Activated naive CD8-positive, alpha-beta T cell treated with anti-CD3 and anti-CD28 coated beads, Interleukin-2, amount 10 ng/mL, durations not matched to agents 7 days and 5 days (primary cell): ENCODE data around the gene ADCK1. TPM values are rescaled to one million over a fixed set of nuclear protein-coding genes. Genes with fewer than 3 reads are reported as not detected.
"Not testable (repeated sequence)": the region's sequence is repeated elsewhere in the genome, so short reads cannot be mapped to it uniquely, and the experiment has no call there.

ENCODE experiments used
- ATAC-seq: fragments of 150-1000 bp; cut with Tn5 transposase; one replicate; pipeline ENCODE4 v1.10.0; 2021; ENCODE audit warnings: low read depth, moderate library complexity
- POLR2A ChIA-PET: fragments of 350-600 bp; sonication (Branson Sonifier 250); formaldehyde crosslinking; loops from one replicate; lab custom pipeline; 2021; ENCODE audit warnings: antibody characterized with exemption; lab: Charles Lee
- DNase-seq: peaks from one replicate; pipeline ENCODE4 v3.0.0; 2021
- H3K27ac Mint-ChIP-seq: one replicate; pipeline ENCODE4 v1.8.0; 2022; ENCODE audit warnings: mild to moderate bottlenecking, mixed read lengths
- H3K27me3 Mint-ChIP-seq: one replicate; pipeline ENCODE4 v1.8.0; 2022; ENCODE audit warnings: mild to moderate bottlenecking, moderate library complexity, mixed read lengths
- H3K36me3 Mint-ChIP-seq: one replicate; pipeline ENCODE4 v1.8.0; 2021; ENCODE audit warnings: mild to moderate bottlenecking, mixed read lengths
- H3K4me1 Mint-ChIP-seq: one replicate; pipeline ENCODE4 v1.8.0; 2021; ENCODE audit warnings: mixed read lengths
- H3K4me3 Mint-ChIP-seq: one replicate; pipeline ENCODE4 v1.8.0; 2022; ENCODE audit warnings: mild to moderate bottlenecking, moderate library complexity, mixed read lengths
- H3K9me3 Mint-ChIP-seq: one replicate; pipeline ENCODE4 v1.8.0; 2021; ENCODE audit warnings: mixed read lengths
- total RNA-seq, 2 experiments: library from RNA; stranded (reverse); gene quantifications; one replicate each; pipeline ENCODE4 v1.2.3, GENCODE V29; 2021

Gene ADCK1
- 1 to 10 TPM; 3.8 TPM for total RNA-seq

DNA sequence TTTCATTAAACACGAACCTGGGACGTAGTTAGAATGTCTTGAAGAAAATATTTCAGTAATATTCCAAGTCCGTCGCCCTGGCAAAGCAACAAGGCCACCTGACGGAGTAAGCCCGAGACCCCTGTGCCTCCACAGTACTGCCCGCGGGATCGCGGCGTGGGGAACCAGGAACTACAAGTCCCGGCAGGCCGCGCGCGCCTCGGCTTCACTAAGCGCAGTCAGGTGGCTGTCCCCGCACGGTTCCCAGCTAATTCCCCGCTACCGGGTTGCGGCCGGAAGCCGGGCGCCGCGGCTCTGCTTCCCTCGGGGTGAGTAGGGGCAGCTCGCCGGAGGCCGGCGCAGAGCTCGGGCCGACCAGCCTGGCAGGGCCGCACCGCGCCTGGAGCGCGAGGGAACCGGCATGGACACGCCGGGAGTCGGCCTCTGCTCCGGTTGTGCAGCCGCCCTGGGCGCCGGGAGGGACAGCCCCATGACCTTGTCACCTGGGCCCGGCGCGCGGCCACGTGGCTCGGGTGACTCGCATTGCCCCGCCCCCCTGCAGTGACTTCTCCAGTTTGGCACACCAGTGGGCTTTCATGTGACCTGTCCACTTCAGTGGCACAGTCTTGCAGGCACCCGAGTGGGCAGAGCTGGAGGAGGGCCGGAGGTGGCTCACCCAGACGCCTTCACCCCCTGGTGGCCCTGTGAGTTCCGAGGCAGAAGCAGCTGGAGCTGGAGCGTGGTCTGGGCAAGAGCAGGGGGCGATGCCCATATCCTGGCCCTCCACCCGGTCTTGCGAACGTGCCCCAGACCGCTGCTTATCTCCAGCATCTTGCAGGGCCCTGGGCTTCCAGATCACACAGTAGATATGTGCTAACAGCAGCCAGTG is at the start of gene ADCK1:
ADCK1 (plus strand) TSS at position 247 of the 868 bp plus-strand sequence. CDS start 18,870 bp downstream, outside the sequence.
- POLR2A ChIA-PET = interaction anchor here (1.1 to 1.4 kb wide), 3 partner anchors 9 to 40 kb away, joined by 3 to 6 read pairs (median 5); partner anchors contain the start of gene SNW1
- peak within 1 kb of the TSS; percentile 81 for H3K27ac Mint-ChIP-seq

DNA sequence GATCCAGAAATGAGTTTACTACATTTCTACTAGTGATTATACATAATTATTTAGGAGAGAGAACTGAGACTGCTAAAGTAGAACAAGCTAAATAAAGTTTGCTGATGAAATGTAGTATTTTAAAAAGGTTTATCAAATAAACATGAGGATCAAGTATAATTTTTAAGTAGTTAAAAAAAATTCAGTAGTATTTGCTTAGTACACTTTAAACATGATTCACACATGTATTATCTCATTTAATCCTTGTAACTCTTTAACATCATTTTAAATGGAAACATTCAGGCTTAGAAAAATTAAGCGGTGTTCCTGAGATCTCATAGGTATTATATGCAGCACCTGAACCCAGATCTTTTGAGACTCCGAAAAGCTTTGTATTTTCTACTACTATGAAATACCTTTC is 47.6 kb upstream of the ADCK1 start:
- Mint-ChIP-seq H3K4me3 (no peak overlapping the region), H3K4me1 (peaks cover 10% of the 10 kb centered on the region)
- POLR2A ChIA-PET = interaction anchor here (1.0 to 2.1 kb wide), 2 partner anchors 9 to 33 kb away, joined by 3 to 10 read pairs; partner anchors contain the start of gene SNW1

More for the DNA sequence above, at the start of gene ADCK1:
- H3K27me3 Mint-ChIP-seq = peaks cover 4% of the 10 kb centered on the region
- no peaks in the 10 kb centered on the region for H3K9me3 Mint-ChIP-seq
- peak within 1 kb of the TSS; percentile 85 for H3K4me3 Mint-ChIP-seq
- DNase-seq (peak; percentile 90), ATAC-seq (peak; percentile 90)
- peaks cover 11% of the 10 kb centered on the region for H3K4me1 Mint-ChIP-seq
- H3K36me3 Mint-ChIP-seq = no peaks in the 10 kb centered on the region

GRCh38 chr14:77752799-77753516 is 47.0 kb upstream of the ADCK1 start:
- ATAC-seq (no peak), DNase-seq (no peak)
- Mint-ChIP-seq H3K27ac (no peak overlapping the region), H3K4me1 (peaks cover 15% of the 10 kb centered on the region), H3K4me3 (no peak overlapping the region), H3K27me3 (no peaks in the 10 kb centered on the region), H3K9me3 (no peaks in the 10 kb centered on the region), H3K36me3 (peaks cover 42% of the 10 kb centered on the region)
- POLR2A ChIA-PET = interaction anchor here (1.0 to 2.1 kb wide), 2 partner anchors 8 to 34 kb away, joined by 3 to 10 read pairs; partner anchors contain the start of gene SNW1

More for the DNA sequence above, 47.6 kb upstream of the ADCK1 start:
- Mint-ChIP-seq H3K9me3 (no peaks in the 10 kb centered on the region), H3K36me3 (peaks cover 40% of the 10 kb centered on the region), H3K27ac (no peak overlapping the region), H3K27me3 (no peaks in the 10 kb centered on the region)
- DNase-seq = no peak
- ATAC-seq = no peak

DNA sequence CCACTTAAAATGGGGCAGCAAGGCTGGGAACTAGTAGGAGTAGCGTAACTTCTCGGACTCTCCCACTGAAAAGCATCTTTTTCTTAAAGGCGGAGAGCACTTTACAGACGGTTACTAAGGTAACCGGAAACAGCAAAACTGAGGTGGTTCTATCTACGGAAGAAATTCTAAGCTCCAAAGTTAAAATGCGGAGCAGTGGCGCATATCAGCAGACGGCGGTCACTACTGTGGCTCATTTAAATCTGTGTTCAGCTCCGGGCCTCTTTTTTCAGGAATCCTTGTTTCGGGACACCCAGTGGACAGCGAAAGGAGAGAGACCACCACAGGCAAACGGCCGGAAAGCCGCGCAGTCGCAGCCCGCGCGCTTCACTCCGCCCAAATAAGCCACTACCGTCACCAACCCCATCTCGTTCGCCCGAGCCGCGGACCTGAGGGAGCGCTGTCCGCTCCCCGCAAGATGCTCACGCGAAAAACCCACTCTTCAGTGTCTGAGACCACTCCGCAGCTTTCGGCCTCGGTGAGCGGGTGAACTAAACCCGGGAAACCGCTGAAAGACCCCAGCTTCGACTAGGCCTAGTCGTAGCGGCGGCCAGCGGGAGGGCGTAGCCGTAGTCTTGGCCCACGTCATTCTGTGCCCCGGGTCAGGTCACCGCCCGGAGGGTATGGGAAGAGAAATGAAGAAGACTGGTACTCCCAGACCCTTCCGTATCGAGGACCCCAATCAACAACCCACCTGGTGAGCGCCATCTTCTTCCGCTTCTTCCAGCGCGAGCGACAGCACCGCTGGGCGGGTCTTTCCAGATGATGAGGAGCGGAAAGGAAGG is 39.3 kb upstream of the ADCK1 start, which contains the start of gene SNW1:
SNW1 (minus strand) TSS at position 776 of the 824 bp plus-strand sequence; CDS start at position 747, 29 bp downstream.
- no peaks in the 10 kb centered on the region for H3K9me3 Mint-ChIP-seq
- ATAC-seq = peak; percentile 93
- DNase-seq = peak; percentile 85
- H3K4me3 Mint-ChIP-seq = peak within 1 kb of the TSS; percentile 95
- peaks cover 26% of the 10 kb centered on the region for H3K4me1 Mint-ChIP-seq
- H3K27me3 Mint-ChIP-seq = no peaks in the 10 kb centered on the region
- H3K36me3 Mint-ChIP-seq = peaks cover 13% of the 10 kb centered on the region
- H3K27ac Mint-ChIP-seq = peak within 1 kb of the TSS; percentile 96
- POLR2A ChIA-PET = interaction anchor here (0.6 to 2.2 kb wide), 7 partner anchors 8 to 304 kb away, joined by 3 to 10 read pairs (median 4); partner anchors contain the start of genes ADCK1 and VIPAS39

GRCh38 chr14:77761205-77761931 is 38.5 kb upstream of the ADCK1 start:
- Mint-ChIP-seq H3K4me3 (peak overlapping the region; percentile 95), H3K27ac (peak overlapping the region; percentile 96), H3K4me1 (peaks cover 26% of the 10 kb centered on the region), H3K9me3 (no peaks in the 10 kb centered on the region), H3K36me3 (peaks cover 11% of the 10 kb centered on the region), H3K27me3 (no peaks in the 10 kb centered on the region)
- DNase-seq (no peak), ATAC-seq (peak; percentile 23)
- POLR2A ChIA-PET = interaction anchor here (1.0 to 2.2 kb wide), 4 partner anchors 9 to 305 kb away, joined by 3 to 10 read pairs (median 6); partner anchors contain the start of genes ADCK1 and VIPAS39

- Mint-ChIP-seq H3K4me1 (peaks cover 19% of the 10 kb centered on the region), H3K36me3 (peaks cover 4% of the 10 kb centered on the region), H3K4me3 (no peak overlapping the region), H3K27ac (no peak overlapping the region), H3K27me3 (no peaks in the 10 kb centered on the region), H3K9me3 (no peaks in the 10 kb centered on the region)
- no peak for DNase-seq
- POLR2A ChIA-PET = no interaction called here
- no peak for ATAC-seq
Observed at GRCh38 chr14:77763316-77763715, 36.6 kb upstream of the ADCK1 start.

DNA sequence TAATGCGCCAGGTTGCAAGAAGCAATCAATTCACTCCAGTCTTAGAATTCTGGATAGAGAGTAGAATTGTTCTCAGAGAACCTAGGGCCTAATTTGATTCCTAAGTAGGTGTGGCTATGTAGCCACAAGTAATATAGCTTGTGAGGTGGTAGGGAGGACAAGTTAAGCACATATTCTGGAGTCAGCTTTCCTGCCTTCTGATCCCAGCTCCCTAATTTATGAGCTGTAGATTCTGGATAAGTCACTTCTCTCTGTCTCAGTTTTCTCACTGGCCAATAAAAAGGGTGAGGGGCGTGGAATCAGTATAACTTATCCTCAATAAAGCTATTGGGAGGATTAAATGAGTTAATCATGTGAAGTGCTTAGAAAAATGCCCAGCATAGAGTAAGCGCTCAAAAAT is 35.9 kb upstream of the ADCK1 start:
- DNase-seq = no peak
- H3K27ac Mint-ChIP-seq = no peak overlapping the region
- no peaks in the 10 kb centered on the region for H3K36me3 Mint-ChIP-seq
- ATAC-seq = no peak
- H3K4me1 Mint-ChIP-seq = peaks cover 12% of the 10 kb centered on the region
- no peaks in the 10 kb centered on the region for H3K9me3 Mint-ChIP-seq
- POLR2A ChIA-PET = no interaction called here
- H3K27me3 Mint-ChIP-seq = no peaks in the 10 kb centered on the region
- H3K4me3 Mint-ChIP-seq = no peak overlapping the region

DNA sequence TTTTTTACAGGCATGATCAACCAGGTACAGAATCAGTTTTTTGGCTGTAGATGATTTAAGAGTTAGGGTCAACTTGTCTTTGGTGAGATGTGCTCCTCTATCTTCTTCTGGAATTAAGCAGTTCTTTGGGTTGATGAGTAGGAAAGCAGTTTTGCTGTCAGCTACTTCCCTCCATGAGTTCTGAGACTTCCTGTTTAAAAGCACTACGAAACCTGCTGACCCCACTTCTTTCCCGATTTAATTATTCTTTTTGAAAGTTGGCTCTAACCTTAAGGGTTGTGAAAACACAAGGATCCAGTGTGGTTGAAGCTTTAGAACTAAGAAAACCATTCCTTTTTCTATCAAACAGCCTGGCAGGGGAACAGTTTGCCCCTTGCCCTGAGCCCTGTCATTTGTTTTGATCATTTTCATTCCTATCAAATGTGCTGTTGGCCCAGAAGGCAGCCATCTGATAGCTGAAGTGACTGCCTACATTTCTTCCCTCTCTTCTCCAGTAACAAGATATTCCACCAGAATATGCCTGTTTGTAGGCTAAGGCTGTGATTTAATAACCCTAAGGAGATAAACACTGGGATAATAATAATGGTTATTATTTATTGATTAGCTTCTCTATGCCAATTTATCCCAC is 31.4 kb upstream of the ADCK1 start:
- H3K4me1 Mint-ChIP-seq, H3K36me3 Mint-ChIP-seq, DNase-seq, H3K9me3 Mint-ChIP-seq, H3K27ac Mint-ChIP-seq, POLR2A ChIA-PET, H3K4me3 Mint-ChIP-seq, ATAC-seq, H3K27me3 Mint-ChIP-seq: not testable (repeated sequence)

- H3K27me3 Mint-ChIP-seq, H3K36me3 Mint-ChIP-seq, H3K9me3 Mint-ChIP-seq, POLR2A ChIA-PET, H3K4me3 Mint-ChIP-seq, H3K4me1 Mint-ChIP-seq, H3K27ac Mint-ChIP-seq, ATAC-seq, DNase-seq: not testable (repeated sequence)
Observed at GRCh38 chr14:77773966-77774365, 25.9 kb upstream of the ADCK1 start.

DNA sequence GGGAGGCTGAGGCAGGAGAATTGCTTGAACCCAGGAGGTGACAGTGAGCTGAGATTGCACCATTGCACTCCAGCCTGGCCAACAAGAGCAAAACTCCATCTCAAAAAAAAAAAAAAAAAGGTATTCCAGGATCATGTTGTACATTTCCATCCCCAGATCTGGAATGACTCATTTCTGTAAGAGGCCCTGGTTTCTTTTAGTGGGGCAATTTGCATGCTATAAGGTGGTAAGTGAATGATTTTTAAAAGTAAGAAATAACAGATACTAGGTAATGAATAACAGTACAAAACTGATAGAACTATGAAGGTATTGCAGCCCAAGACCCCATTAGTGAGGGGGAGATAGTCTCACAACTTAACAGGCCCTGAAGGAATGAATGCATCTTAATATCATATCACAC is 17.7 kb upstream of the ADCK1 start:
- DNase-seq (no peak), ATAC-seq (no peak)
- H3K27me3 Mint-ChIP-seq = no peaks in the 10 kb centered on the region
- H3K36me3 Mint-ChIP-seq = no peaks in the 10 kb centered on the region
- POLR2A ChIA-PET = no interaction called here
- no peak overlapping the region for H3K27ac Mint-ChIP-seq
- no peaks in the 10 kb centered on the region for H3K4me1 Mint-ChIP-seq
- H3K4me3 Mint-ChIP-seq = no peak overlapping the region
- H3K9me3 Mint-ChIP-seq = no peaks in the 10 kb centered on the region

DNA sequence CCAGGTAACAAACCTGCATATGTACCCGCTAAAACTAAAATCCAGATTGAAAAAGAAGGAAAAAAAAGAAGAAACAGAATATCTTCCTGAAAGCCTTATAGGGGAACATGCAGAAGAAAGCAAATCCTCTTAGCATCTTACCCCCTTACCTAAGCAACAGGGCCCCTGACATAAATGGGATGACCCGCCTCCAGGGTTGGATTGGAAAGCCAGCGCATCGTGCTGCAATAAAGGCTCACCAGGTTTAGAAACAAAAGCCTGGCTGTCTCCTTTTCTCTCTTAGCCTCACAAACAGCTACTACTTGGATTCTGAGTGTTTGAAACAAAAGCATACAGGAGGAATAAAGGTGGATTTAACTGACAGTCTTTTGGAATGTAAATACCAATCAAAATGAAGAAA is 13.8 kb upstream of the ADCK1 start:
- H3K4me1 Mint-ChIP-seq = peaks cover 3% of the 10 kb centered on the region
- POLR2A ChIA-PET = no interaction called here
- DNase-seq (no peak), ATAC-seq (no peak)
- H3K27me3 Mint-ChIP-seq = peaks cover 14% of the 10 kb centered on the region
- H3K9me3 Mint-ChIP-seq = no peaks in the 10 kb centered on the region
- H3K4me3 Mint-ChIP-seq = no peak overlapping the region
- H3K27ac Mint-ChIP-seq = no peak overlapping the region
- no peaks in the 10 kb centered on the region for H3K36me3 Mint-ChIP-seq
